GM20000 (cell line): ENCODE results near the gene PRR14L.
A peak's percentile ranks its signal among the peaks of the same experiment; 100 is the strongest.
"Not testable (repeated sequence)": the region's sequence is repeated elsewhere in the genome, so short reads cannot be mapped to it uniquely, and the experiment has no call there.

Experiments used
- DNase-seq: peaks from one replicate; pipeline ENCODE4 v3.0.0; 2012; ENCODE audit warnings: low spot score
- CTCF ChIP-seq: IDR thresholded peaks from 2 replicates; pipeline ENCODE4 v1.5.1; 2012; ENCODE audit warnings: mild to moderate bottlenecking, control low read depth; ENCODE audit errors: extremely low read depth, missing control alignments

Gene PRR14L

GRCh38 chr22:31678748-31679147 is 71.2 kb downstream of the PRR14L start:
- no peak for TF ChIP-seq CTCF
- no peak for DNase-seq

- peak; percentile 88 for DNase-seq
- TF ChIP-seq CTCF = no peak
Observed at GRCh38 chr22:31676700-31677099, 73.2 kb downstream of the PRR14L start.

GRCh38 chr22:31674219-31674618 is 75.7 kb downstream of the PRR14L start:
- DNase-seq = not testable (repeated sequence)

GRCh38 chr22:31668849-31669248 is 81.1 kb downstream of the PRR14L start:
- not testable (repeated sequence) for DNase-seq

- no peak for DNase-seq
- TF ChIP-seq CTCF = no peak
Observed at GRCh38 chr22:31662668-31663037, 87.3 kb downstream of the PRR14L start.

- peak; percentile 90 for DNase-seq
- no peak for TF ChIP-seq CTCF
Observed at GRCh38 chr22:31661851-31662667, 87.9 kb downstream of the PRR14L start, which contains the start of gene PISD. PISD (minus strand) TSS chr22:31662215; CDS start chr22:31662208, 7 bp downstream.

GRCh38 chr22:31660860-31661341 is 89.0 kb downstream of the PRR14L start:
- DNase-seq = peak; percentile 32

GRCh38 chr22:31659246-31659645 is 90.7 kb downstream of the PRR14L start:
- no peak for TF ChIP-seq CTCF
- no peak for DNase-seq

- no peak for DNase-seq
- no peak for TF ChIP-seq CTCF
Observed at GRCh38 chr22:31654408-31654807, 95.5 kb downstream of the PRR14L start.
